Right lobe of liver (tissue), 6 donors: ENCODE data around the gene LHFPL6. TPM values are rescaled to one million over a fixed set of nuclear protein-coding genes. Genes with fewer than 3 reads are reported as not detected.
A peak's percentile ranks its signal among the peaks of the same experiment; 100 is the strongest.

Experiments
- ATAC-seq, 4 donors: fragments of 200-7000 bp; cut with Tn5 transposase; one replicate each; pipeline ENCODE4 v1.9.1; 2020; ENCODE audit warnings: mild to moderate bottlenecking in 4 of 4, moderate library complexity in 4 of 4
- DNase-seq, 3 donors: peaks; one replicate each; pipeline ENCODE4 v3.0.0-alpha.2; 2020
- H3K27ac ChIP-seq, 3 donors: fragments of 200-600 bp; one replicate each; pipeline ENCODE4 v1.8.0; 2022
- H3K27me3 ChIP-seq, 2 donors: fragments of 200-600 bp; one replicate each; pipeline ENCODE4 v1.8.0; 2022
- H3K36me3 ChIP-seq, 4 donors: fragments of 200-600 bp; sonication (generic) in 1 of 4; one replicate each; pipeline versions ENCODE4 v1.5.1 to v1.8.0; 2017 to 2022; ENCODE audit warnings: control low read depth in 1 of 4
- H3K4me1 ChIP-seq, 4 donors: fragments of 200-600 bp; sonication (generic) in 1 of 4; one replicate each; pipeline versions ENCODE4 v1.5.1 to v1.8.0; 2017 to 2022; ENCODE audit warnings: control low read depth in 1 of 4
- H3K4me3 ChIP-seq, 3 donors: fragments of 200-600 bp; one replicate each; pipeline ENCODE4 v1.8.0; 2022
- H3K9me3 ChIP-seq, 4 donors: fragments of 200-600 bp; sonication (generic) in 1 of 4; one replicate each; pipeline versions ENCODE4 v1.5.1 to v1.8.0; 2017 to 2022; ENCODE audit warnings: control low read depth in 1 of 4
- CTCF ChIP-seq, 4 donors: fragments of 200-600 bp in 3 of 4; fragments of 450-650 bp in 1 of 4; IDR thresholded peaks; one replicate each; pipeline versions ENCODE4 v1.5.1 to v1.8.0; 2016 to 2022; ENCODE audit warnings: antibody characterized with exemption in 4 of 4, mild to moderate bottlenecking in 2 of 4
- POLR2A ChIP-seq: fragments of 450-650 bp; IDR thresholded peaks from one replicate; pipeline ENCODE4 v1.6.1; 2017; ENCODE audit warnings: antibody characterized with exemption, mild to moderate bottlenecking
- WGBS: methylation state at CpG from one replicate; pipeline ENCODE4 v1.1.6; 2018; ENCODE audit warnings: low coverage, low lambda C conversion rate; ENCODE audit not compliant: insufficient coverage; ENCODE audit errors: missing lambda C conversion rate; 5-methylcytosine and 5-hydroxymethylcytosine counted together
- intact Hi-C, 2 donors: fragments of 100-400 bp; cut with DNase I; formaldehyde crosslinking; loops; one replicate each; pipeline versions ENCODE4 v1.11.2 to v1.14.1; 2022
- total RNA-seq, 6 experiments: library from RNA; depleted of rRNA in 2 of 6; stranded (reverse); fragments of >200 nt in 2 of 6; fragmentation: NEBNext Ultra II Directional in 3 of 6; extraction: Animal tissue kit (Norgen Biotek cat#: 25700) in 3 of 6; gene quantifications; one replicate each; pipeline versions ENCODE4 v1.1.0 to v1.2.4, GENCODE V29; 2016 to 2023
- donor health status: DM: no; HTN: yes; CAD: no.
- donor health status: DM: no; HTN: no; CAD: no.
- donor health status: DM: no; HTN: no; CAD: no.
- donor health status: DM: no; HTN: yes; CAD: no.
- donor health status: DM: no; HTN: yes; CAD: no.

The LHFPL6 gene
- total RNA-seq, 6 experiments from 2014 or later = 3.0 to 8.4 (median 4.6) TPM

GRCh38 chr13:39362652-39363381 is 240.2 kb downstream of the LHFPL6 start:
- TF ChIP-seq POLR2A = no peak
- Histone ChIP-seq H3K9me3 (no peaks in the 10 kb centered on the region), H3K4me3 (no peak overlapping the region), H3K4me1 (no peaks in the 10 kb centered on the region), H3K27me3 (no peaks in the 10 kb centered on the region), H3K36me3 (no peaks in the 10 kb centered on the region), H3K27ac (no peak overlapping the region)
- intact Hi-C loops = no loop called here
- WGBS = 47% methylated on average over 5 of the region's 5 CpGs
- ATAC-seq = no peak
- DNase-seq = no peak

GRCh38 chr13:39353988-39354387 is 249.0 kb downstream of the LHFPL6 start:
- H3K27me3 ChIP-seq = no peaks in the 10 kb centered on the region
- intact Hi-C loops = no loop called here
- no peaks in the 10 kb centered on the region for H3K36me3 ChIP-seq
- no peak overlapping the region for H3K4me3 ChIP-seq
- no peak for DNase-seq
- no peak for ATAC-seq
- WGBS = 78% methylated on average over 1 of the region's 1 CpG
- TF ChIP-seq POLR2A = no peak
- no peak for TF ChIP-seq CTCF (IDR thresholded peaks at IDR 0.05)
- no peaks in the 10 kb centered on the region for H3K9me3 ChIP-seq
- no peak overlapping the region for H3K27ac ChIP-seq
- H3K4me1 ChIP-seq = no peaks in the 10 kb centered on the region

GRCh38 chr13:39350461-39350881 is 252.5 kb downstream of the LHFPL6 start:
- ATAC-seq (peak in 1 of 4 donors; percentile 21), DNase-seq (no peak)
- Histone ChIP-seq H3K36me3 (no peaks in the 10 kb centered on the region), H3K27ac (no peak overlapping the region), H3K4me3 (no peak overlapping the region), H3K4me1 (no peaks in the 10 kb centered on the region), H3K9me3 (no peaks in the 10 kb centered on the region), H3K27me3 (no peaks in the 10 kb centered on the region)
- no peak for TF ChIP-seq POLR2A
- no peak for TF ChIP-seq CTCF (IDR thresholded peaks at IDR 0.05)
- 37% methylated on average over 3 of the region's 3 CpGs for WGBS
- intact Hi-C loops = no loop called here

- intact Hi-C loops = no loop called here
- TF ChIP-seq POLR2A (no peak), CTCF (IDR thresholded peaks at IDR 0.05) (no peak)
- ATAC-seq = no peak
- WGBS = 75% methylated on average over 5 of the region's 6 CpGs
- H3K27me3 ChIP-seq = no peaks in the 10 kb centered on the region
- H3K4me3 ChIP-seq = no peak overlapping the region
- H3K9me3 ChIP-seq = no peaks in the 10 kb centered on the region
- H3K4me1 ChIP-seq = no peaks in the 10 kb centered on the region
- no peak overlapping the region for H3K27ac ChIP-seq
- DNase-seq = no peak
- no peaks in the 10 kb centered on the region for H3K36me3 ChIP-seq
Observed at GRCh38 chr13:39349391-39349960, 253.5 kb downstream of the LHFPL6 start.
